HCT116 (cell line): Measurements from ENCODE around the gene ZBTB7C. TPM values are rescaled to one million over a fixed set of nuclear protein-coding genes. Genes with fewer than 3 reads are reported as not detected.

Source experiments
- ATAC-seq: fragments of 200-7000 bp; cut with Tn5 transposase; 2 replicates; pipeline ENCODE4 v1.9.1; 2020; ENCODE audit warnings: mild to moderate bottlenecking, moderate library complexity
- BruUV-seq: library from RNA; stranded (reverse); fragments of 400-500 nt; replicated peaks from 2 replicates; lab custom pipeline; 2021; lab: Mats Ljungman, UMichigan
- CTCF ChIA-PET: fragments of 300-600 bp; sonication (Branson Sonifier 250); formaldehyde crosslinking; loops from one replicate; lab custom pipeline; 2021; ENCODE audit warnings: antibody characterized with exemption; lab: Charles Lee
- POLR2A ChIA-PET: fragments of 300-600, 350-600 bp; sonication (Branson Sonifier 250); formaldehyde crosslinking; loops from one replicate; lab custom pipeline; 2021; ENCODE audit warnings: antibody characterized with exemption; lab: Charles Lee
- RAD21 ChIA-PET, 2 experiments: fragments of 300-600 bp; sonication (Branson Sonifier 250); formaldehyde crosslinking; loops; one replicate each; lab custom pipeline; 2023; ENCODE audit warnings: low total read pairs in 2 of 2; ENCODE audit not compliant: uncharacterized antibody in 2 of 2, unreplicated experiment in 2 of 2, low non-redundant PET in 1 of 2; lab: Charles Lee
- DNase-seq: peaks from one replicate; pipeline ENCODE4 v3.0.0-alpha.2; 2010; ENCODE audit warnings: low read depth, low spot score
- H2AFZ ChIP-seq: fragments of 200-600 bp; shearing (Covaris generic), sonication (generic); 2 replicates; pipeline ENCODE4 v1.6.1; 2017; ENCODE audit warnings: low read depth, mixed run types, mixed read lengths, antibody characterized with exemption, low read length; ENCODE audit not compliant: poor library complexity, severe bottlenecking
- H3K27ac ChIP-seq: 2 replicates; pipeline ENCODE4 v1.5.1; 2012; ENCODE audit warnings: low read depth, low read length
- H3K27me3 ChIP-seq: fragments of 200-600 bp; sonication (generic); 2 replicates; pipeline ENCODE4 v1.6.1; 2016; ENCODE audit warnings: mixed run types, low read length, mixed read lengths; ENCODE audit not compliant: insufficient read depth
- H3K36me3 ChIP-seq, 2 experiments: fragments of 200-500 bp in 1 of 2; fragments of 200-600 bp in 1 of 2; sonication (Bioruptor generic) in 1 of 2; sonication (generic) in 1 of 2; 2 replicates each; pipeline versions ENCODE4 v1.5.1 to v1.6.1; 2014 to 2016; ENCODE audit warnings: low read length in 2 of 2, inconsistent platforms in 1 of 2, mixed read lengths in 1 of 2, mixed run types in 1 of 2; ENCODE audit not compliant: insufficient read depth in 2 of 2, control insufficient read depth in 1 of 2
- H3K4me1 ChIP-seq, 2 experiments: fragments of 200-600 bp in 1 of 2; sonication (generic) in 1 of 2; 2 replicates each; pipeline versions ENCODE4 v1.5.1 to v1.6.1; 2012 to 2017; ENCODE audit warnings: low read length in 2 of 2, inconsistent platforms in 1 of 2, mild to moderate bottlenecking in 1 of 2, mixed read lengths in 1 of 2, mixed run types in 1 of 2, moderate library complexity in 1 of 2; ENCODE audit not compliant: insufficient read depth in 2 of 2, control insufficient read depth in 1 of 2
- H3K4me2 ChIP-seq: fragments of 200-600 bp; sonication (generic); 2 replicates; pipeline ENCODE4 v1.6.1; 2017; ENCODE audit warnings: mixed run types, low read length, mixed read lengths
- H3K4me3 ChIP-seq, 2 experiments: fragments of 200-600 bp in 1 of 2; sonication (generic) in 1 of 2; replicated peaks in 1 of 2; 2 replicates each; pipeline ENCODE4 v1.5.1; 2011 to 2016; ENCODE audit warnings: low read length in 2 of 2, control low read depth in 1 of 2, low read depth in 1 of 2, mild to moderate bottlenecking in 1 of 2, mixed read lengths in 1 of 2, mixed run types in 1 of 2
- H3K79me2 ChIP-seq: fragments of 200-600 bp; sonication (generic); 2 replicates; pipeline ENCODE4 v1.6.1; 2017; ENCODE audit warnings: mild to moderate bottlenecking, mixed run types, low read length, moderate library complexity, mixed read lengths; ENCODE audit not compliant: insufficient read depth
- H3K9ac ChIP-seq: fragments of 200-600 bp; sonication (generic); 2 replicates; pipeline ENCODE4 v1.6.1; 2016; ENCODE audit warnings: low read length, mixed read lengths
- H3K9me2 ChIP-seq: fragments of 200-600 bp; sonication (generic), shearing (Covaris generic); 2 replicates; pipeline ENCODE4 v1.6.1; 2017; ENCODE audit warnings: mixed run types, mild to moderate bottlenecking, moderate library complexity; ENCODE audit not compliant: insufficient read depth
- H3K9me3 ChIP-seq, 2 experiments: fragments of 200-500 bp in 1 of 2; fragments of 200-600 bp in 1 of 2; sonication (Bioruptor generic) in 1 of 2; sonication (generic) in 1 of 2; 2 replicates each; pipeline ENCODE4 v1.6.1; 2014 to 2017; ENCODE audit warnings: low read length in 2 of 2, mixed read lengths in 2 of 2, inconsistent platforms in 1 of 2, low read depth in 1 of 2, mild to moderate bottlenecking in 1 of 2, mixed run types in 1 of 2, moderate library complexity in 1 of 2; ENCODE audit not compliant: control insufficient read depth in 1 of 2, insufficient read depth in 1 of 2
- H4K20me1 ChIP-seq: fragments of 200-600 bp; sonication (generic), shearing (Covaris generic); 2 replicates; pipeline ENCODE4 v1.6.1; 2017; ENCODE audit warnings: mixed run types, mild to moderate bottlenecking, moderate library complexity; ENCODE audit not compliant: insufficient read depth
- CBX3 ChIP-seq: IDR thresholded peaks from 2 replicates; pipeline ENCODE4 v1.6.1; 2012; ENCODE audit warnings: low read depth
- CTCF ChIP-seq, 3 experiments: fragments of 200-600 bp in 1 of 3; sonication (generic) in 1 of 3; IDR thresholded peaks in 2 of 3; conservative IDR thresholded peaks in 1 of 3; 2 replicates each; pipeline ENCODE4 v1.5.1; 2012 to 2017; ENCODE audit warnings: low read depth in 2 of 3, low read length in 2 of 3, antibody characterized with exemption in 1 of 3, borderline replicate concordance in 1 of 3, control low read depth in 1 of 3, mild to moderate bottlenecking in 1 of 3, mixed read lengths in 1 of 3, mixed run types in 1 of 3, moderate library complexity in 1 of 3; ENCODE audit not compliant: insufficient read depth in 1 of 3
- ELF1 ChIP-seq: IDR thresholded peaks from 2 replicates; pipeline ENCODE4 v1.6.1; 2012; ENCODE audit warnings: low read depth, borderline replicate concordance
- POLR2A ChIP-seq: IDR thresholded peaks from 2 replicates; pipeline ENCODE4 v1.7.0; 2011; ENCODE audit warnings: borderline replicate concordance; ENCODE audit not compliant: insufficient read depth, insufficient read length; ENCODE audit errors: extremely low read depth
- RAD21 ChIP-seq: IDR thresholded peaks from 2 replicates; pipeline ENCODE4 v1.6.1; 2012; ENCODE audit warnings: low read depth, mild to moderate bottlenecking
- SRF ChIP-seq: IDR thresholded peaks from 2 replicates; pipeline ENCODE4 v1.6.1; 2012; ENCODE audit warnings: low read depth
- TCF7L2 ChIP-seq: IDR thresholded peaks from 2 replicates; pipeline ENCODE4 v1.7.0; 2011; ENCODE audit warnings: borderline replicate concordance, inconsistent platforms; ENCODE audit not compliant: insufficient read depth, insufficient read length; ENCODE audit errors: extremely low read depth
- YY1 ChIP-seq: IDR thresholded peaks from 2 replicates; pipeline ENCODE4 v1.6.1; 2011; ENCODE audit warnings: low read length, low read depth, moderate library complexity, mild to moderate bottlenecking; ENCODE audit not compliant: insufficient replicate concordance; ENCODE audit errors: extremely low read depth
- intact Hi-C: fragments of 100-400 bp; cut with micrococcal nuclease; formaldehyde crosslinking; loops from 2 replicates; pipeline ENCODE4 v1.10.0; 2022
- total RNA-seq: library from RNA; stranded (reverse); gene quantifications from one replicate; pipeline ENCODE4 v1.2.1, GENCODE V29; 2021; ENCODE audit not compliant: unreplicated experiment

Gene ZBTB7C
- total RNA-seq, 1 experiment from 2014 or later = 0.37 TPM

- no peak overlapping the region for H2AFZ ChIP-seq
- no peak for TF ChIP-seq POLR2A
- TF ChIP-seq CTCF (IDR thresholded peaks at IDR 0.05 in 2 of 3, conservative IDR thresholded peaks at IDR 0.05 in 1 of 3; ENCODE audit: borderline replicate concordance in 1 of 3, insufficient read depth in 1 of 3, low read depth in 2 of 3, low read length in 2 of 3) = no peak
- no peak for TF ChIP-seq SRF
- no peak for TF ChIP-seq RAD21
- no peak for TF ChIP-seq YY1
- TF ChIP-seq CBX3 = no peak
- TF ChIP-seq TCF7L2 = no peak
- no peak for TF ChIP-seq ELF1
- TF ChIP-seq, all 23 proteins: peak for 0
- H3K9me2 ChIP-seq = no peaks in the 10 kb centered on the region
- ChIA-PET RAD21 (no interaction called here), CTCF (no interaction called here), POLR2A (no interaction called here)
- H3K79me2 ChIP-seq = no peaks in the 10 kb centered on the region
- H3K4me2 ChIP-seq = no peak overlapping the region
- intact Hi-C loops = no loop called here
- no peaks in the 10 kb centered on the region for H4K20me1 ChIP-seq
- no peak overlapping the region for H3K4me3 ChIP-seq
- H3K36me3 ChIP-seq = no peaks in the 10 kb centered on the region
- ATAC-seq (no peak), DNase-seq (no peak)
- BruUV-seq = no TSS peak
- H3K27ac ChIP-seq = no peak overlapping the region
- H3K4me1 ChIP-seq = peaks cover 0 to 13% of the 10 kb centered on the region in 2 experiments; a peak in 2 of 4 replicates
- peaks cover 2% of the 10 kb centered on the region; the same call in 1 of the 2 replicates for H3K27me3 ChIP-seq
- no peaks in the 10 kb centered on the region for H3K9me3 ChIP-seq
- no peak overlapping the region for H3K9ac ChIP-seq
Measured at GRCh38 chr18:48402953-48403352, 6.2 kb downstream of the ZBTB7C start.
